GM21528 (cell line): ENCODE measurements around the gene GMDS.

Source experiments
- ATAC-seq: cut with Tn5 transposase; IDR thresholded peaks from one replicate; pipeline ENCODE4 v1.9.1; 2021; ENCODE audit warnings: mild to moderate bottlenecking, moderate library complexity; ENCODE audit not compliant: unreplicated experiment, low FRiP score

GMDS gene

GRCh38 chr6:1576711-1577110 is 668.7 kb downstream of the GMDS start:
- no peak for ATAC-seq

- no peak for ATAC-seq
Observed at GRCh38 chr6:1576166-1576565, 669.2 kb downstream of the GMDS start.

DNA sequence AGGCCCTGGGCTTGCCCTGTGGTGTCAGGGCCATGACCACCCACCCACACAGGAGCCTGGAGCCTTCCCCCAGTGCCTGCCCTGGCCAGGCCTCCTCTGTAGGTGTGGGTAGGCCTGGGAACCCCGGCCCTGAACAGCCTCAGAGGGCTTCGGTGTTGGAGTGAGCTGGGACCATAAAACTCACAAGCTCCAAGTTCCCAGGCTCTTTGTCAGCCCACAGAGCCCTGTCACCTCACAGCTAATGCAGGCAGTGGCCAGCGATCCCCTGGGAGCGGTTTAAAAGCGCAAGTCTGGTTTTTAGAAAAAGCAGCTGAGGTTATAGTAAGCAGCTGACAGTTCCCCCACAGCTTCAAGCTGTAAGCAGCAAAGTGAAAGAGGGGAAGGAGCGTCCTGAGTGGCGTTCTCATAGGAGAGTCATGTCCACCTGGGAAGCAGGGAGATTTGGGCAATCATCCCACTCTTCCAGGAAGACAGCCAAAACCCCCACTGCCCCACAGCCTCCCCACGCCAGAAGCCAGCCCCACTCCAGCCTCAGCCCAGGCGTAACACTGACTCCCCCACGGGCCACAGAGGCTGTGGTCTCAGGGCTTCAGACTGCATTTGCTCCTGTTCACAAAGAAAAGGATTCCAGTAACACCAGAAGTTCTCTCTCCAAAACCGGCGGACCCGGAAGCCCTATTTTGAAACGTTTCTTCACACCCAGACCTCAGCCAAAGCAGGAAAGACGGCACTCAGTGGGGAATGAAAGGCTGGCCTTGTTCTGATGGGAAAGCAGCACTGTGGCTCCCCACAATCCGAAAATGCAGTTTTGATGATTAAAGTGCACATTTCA is 670.0 kb downstream of the GMDS start:
- ATAC-seq = no peak

GRCh38 chr6:1574890-1575209 is 670.6 kb downstream of the GMDS start:
- no peak for ATAC-seq

GRCh38 chr6:1574083-1574761 is 671.2 kb downstream of the GMDS start:
- ATAC-seq = no peak
